ENCODE results near the gene CKLF.
A peak's percentile ranks its signal among the peaks of the same experiment; 100 is the strongest.

Gene CKLF

DNA sequence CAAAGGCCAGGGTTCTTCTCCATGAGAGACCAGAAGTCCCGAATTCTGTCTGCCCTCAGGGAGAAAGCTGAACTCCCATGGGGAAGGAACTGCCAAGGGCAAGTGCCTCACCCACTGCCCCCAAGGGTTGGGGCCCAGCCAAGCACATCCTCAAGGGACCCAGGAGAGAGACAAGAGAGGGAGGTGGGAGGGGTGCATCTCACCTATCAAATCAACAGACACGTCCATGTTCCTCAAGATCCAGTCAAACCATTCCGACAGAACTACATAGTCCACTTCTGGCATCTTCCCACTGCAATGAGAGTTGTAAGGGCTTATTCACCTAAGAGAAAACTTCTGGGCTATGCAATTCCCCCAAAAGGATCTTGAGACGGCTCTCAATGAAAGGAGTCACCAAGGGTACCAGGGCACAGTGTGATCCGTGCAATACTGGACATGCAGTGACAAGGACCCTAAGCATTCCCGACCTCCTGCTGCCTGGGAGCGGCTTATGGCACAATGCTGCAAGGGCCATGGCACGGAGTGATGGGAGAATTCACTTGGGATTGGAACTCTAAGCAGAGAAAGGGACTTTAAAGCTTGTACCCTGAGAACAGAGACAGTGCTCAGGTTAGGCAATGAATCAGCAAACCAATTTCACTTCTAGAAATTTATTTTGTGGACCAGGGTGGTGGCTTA is 34.7 kb upstream of the CKLF start:
- DNase-seq (ENCODE audit: low read depth) = no peak

DNA sequence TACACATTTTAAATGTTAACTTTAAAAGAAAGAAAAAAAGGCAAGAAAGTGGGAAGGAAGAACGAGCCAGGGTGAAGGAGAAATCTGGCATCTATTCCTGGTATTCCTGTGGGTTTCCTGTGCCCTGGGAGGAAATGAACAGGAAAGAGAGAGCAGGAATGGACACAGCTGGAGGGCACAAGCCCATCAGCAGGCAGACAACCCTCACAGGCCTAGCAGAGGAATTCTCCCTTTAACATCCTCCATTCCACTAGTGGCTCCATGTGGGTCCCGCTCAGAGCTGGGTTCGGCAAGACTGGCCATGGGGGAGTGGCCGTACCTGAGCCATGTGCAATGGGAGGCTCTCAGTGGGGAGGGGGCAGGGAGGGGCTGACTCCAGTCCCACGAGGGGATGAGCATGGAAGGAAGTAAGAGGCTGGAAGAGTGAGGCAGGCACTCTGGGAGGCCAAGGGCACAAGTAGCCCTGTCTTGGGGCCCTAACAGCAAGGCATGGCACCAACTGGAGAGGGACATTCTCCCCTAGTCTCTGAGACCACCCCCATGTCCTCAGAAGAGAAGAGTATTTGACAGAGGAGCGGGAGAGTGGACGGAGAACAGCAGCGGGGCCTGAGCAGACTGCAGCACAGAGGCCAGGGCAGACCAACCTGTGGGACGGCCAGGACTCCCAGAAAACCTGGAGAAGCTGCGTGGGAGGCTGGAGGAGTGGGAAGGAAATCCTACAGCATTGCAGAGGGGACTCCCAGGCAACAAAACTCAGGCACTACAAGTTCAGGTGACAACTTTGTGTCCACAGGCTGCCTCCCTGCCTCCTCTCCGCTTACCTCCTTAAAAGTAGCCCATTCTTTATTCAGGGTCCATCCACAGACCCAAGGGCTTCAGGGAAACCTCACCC is 32.6 kb upstream of the CKLF start:
- DNase-seq (ENCODE audit: low read depth) = no peak

- DNase-seq (ENCODE audit: low read depth) = no peak
Observed at GRCh38 chr16:66520406-66521170, 31.8 kb upstream of the CKLF start.

DNA sequence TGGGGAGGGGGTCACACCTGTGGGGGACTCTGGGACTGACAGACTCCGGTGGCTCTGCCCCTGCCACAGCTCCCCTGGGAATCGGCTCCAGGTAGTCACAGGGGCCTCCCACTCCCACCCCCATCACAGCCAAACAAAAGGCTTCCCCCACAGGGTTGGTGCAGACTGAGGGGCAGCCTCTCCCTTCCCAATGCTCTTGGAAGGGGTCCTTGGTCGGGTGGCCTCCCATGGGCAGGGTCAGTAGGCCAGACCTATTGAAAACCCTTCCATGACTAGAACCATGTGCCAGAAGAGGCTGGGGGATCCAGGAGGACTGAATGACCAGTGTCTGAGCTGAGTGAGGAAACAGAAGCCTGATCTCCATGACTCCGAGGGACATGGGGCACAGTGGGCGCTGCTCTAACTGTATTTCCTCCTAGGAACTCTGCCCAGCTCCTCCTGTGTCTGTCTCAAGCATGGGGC is 31.1 kb upstream of the CKLF start:
- no peak for DNase-seq (ENCODE audit: low read depth)

- peak; percentile 89 for DNase-seq (ENCODE audit: low read depth)
Observed at GRCh38 chr16:66521951-66522771, 30.2 kb upstream of the CKLF start.

GRCh38 chr16:66522816-66523590 is 29.4 kb upstream of the CKLF start:
- no peak for DNase-seq (ENCODE audit: low read depth)

DNA sequence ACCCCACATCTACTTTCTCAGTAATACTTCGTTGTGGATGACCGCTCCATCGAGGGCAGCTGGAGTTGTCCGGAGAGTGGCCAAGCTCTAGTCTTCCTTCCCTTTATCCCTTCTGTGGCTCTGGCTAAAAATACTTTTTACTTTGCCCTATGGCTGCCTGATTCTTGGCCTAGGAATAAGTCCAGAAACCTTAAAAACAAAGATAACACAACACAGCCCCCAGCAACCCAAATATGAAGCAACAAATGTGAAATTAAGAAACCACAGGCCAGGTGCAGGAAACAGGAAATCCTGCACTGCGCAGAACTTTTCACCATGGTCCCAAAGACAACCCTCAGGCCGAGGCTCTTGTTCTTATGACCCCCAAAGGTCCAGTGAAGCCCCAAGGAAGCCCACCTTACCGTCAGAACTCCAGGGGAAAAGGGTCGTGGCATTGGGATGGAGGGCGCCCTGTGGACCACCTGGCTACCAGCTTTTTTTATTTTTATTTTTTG is 28.5 kb upstream of the CKLF start:
- DNase-seq (ENCODE audit: low read depth) = no peak

DNA sequence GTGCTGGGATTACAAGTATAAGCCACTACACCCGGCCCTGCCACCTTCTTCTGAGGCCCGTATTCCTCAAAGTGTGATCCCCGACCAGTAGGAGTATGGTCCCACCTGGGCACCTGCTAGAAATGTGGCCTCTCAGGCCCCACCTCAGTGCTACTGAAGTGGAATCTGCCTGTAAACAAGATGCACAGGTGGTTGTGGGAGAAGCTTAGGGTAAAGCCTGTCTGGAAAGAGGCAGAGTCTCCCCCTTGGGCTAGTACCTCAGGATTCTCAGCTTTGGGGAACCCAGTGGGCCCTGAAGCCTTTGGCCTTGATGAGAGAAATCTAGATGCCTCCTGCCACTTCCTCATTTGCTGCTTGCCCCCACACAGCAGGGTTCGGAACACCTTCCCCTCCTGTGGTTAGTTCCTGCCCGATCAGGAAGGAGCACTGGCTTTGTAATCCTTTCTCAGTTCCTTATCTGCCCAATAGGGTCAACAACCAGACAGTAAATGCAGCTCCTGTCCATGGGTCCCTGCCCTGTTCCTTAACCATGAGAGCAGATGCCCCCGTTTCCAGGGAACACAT is 27.7 kb upstream of the CKLF start:
- no peak for DNase-seq (ENCODE audit: low read depth)

GRCh38 chr16:66525396-66526180 is 26.8 kb upstream of the CKLF start:
- DNase-seq (ENCODE audit: low read depth) = no peak

DNA sequence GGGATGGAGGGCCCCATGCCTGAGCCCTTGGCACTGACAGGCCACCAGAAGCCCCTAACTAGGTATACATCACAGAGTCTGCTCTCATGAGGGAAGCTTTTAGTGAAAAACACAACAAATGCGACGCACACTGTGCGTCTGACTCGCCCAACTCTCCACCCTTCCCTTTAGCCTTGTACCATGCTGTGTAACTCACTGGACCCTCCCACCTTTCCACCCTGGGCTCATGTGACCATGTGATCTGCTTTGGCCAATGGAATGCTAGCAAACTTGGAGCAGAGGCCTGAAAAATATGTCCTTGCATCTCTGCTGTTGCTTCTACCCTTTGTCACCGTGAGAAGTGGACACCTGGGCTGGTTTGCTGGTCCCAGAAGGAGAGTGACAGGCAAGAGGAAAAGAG is 24.1 kb upstream of the CKLF start:
- no peak for DNase-seq (ENCODE audit: low read depth)

GRCh38 chr16:66529475-66529874 is 22.9 kb upstream of the CKLF start:
- DNase-seq (ENCODE audit: low read depth) = no peak

GRCh38 chr16:66534376-66534799 is 18.0 kb upstream of the CKLF start:
- DNase-seq (ENCODE audit: low read depth) = no peak

- no peak for DNase-seq (ENCODE audit: low read depth)
Observed at GRCh38 chr16:66536525-66536924, 15.9 kb upstream of the CKLF start.

DNA sequence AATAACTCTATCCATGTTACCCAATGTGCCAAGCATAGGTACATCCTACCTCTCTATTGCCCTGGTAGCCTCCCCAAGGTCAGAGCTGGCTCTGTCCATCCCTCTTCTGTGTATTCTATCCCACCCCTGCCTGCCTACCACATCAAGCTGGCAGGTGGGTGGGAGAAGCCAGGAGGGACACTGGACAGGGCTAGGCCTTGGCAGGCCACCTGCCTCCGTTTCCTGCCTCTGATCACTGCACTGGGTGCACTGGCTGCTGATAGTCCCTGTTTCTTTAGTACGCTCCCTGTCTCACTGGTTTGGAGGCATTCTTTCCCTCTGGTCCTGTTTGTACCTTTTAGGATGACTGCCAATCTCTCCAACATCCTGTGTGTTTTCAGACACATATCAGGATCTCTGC is 15.1 kb upstream of the CKLF start:
- DNase-seq (ENCODE audit: low read depth) = no peak

- DNase-seq (ENCODE audit: low read depth) = no peak
Observed at GRCh38 chr16:66538910-66539309, 13.5 kb upstream of the CKLF start.

- no peak for DNase-seq (ENCODE audit: low read depth)
Observed at GRCh38 chr16:66539623-66540469, 12.5 kb upstream of the CKLF start.

- DNase-seq (ENCODE audit: low read depth) = no peak
Observed at GRCh38 chr16:66541388-66542355, 10.7 kb upstream of the CKLF start.
